ENCODE results near the gene WDR82.
A peak's percentile ranks its signal among the peaks of the same experiment; 100 is the strongest.

WDR82 gene

GRCh38 chr3:52223449-52224408, 54.7 kb downstream of the WDR82 start:
- no peak for DNase-seq (ENCODE audit: low spot score)

- no peak for DNase-seq (ENCODE audit: low spot score)
Measured at GRCh38 chr3:52222319-52223221, 55.9 kb downstream of the WDR82 start.

- DNase-seq (ENCODE audit: low spot score), result no peak
Measured at GRCh38 chr3:52221563-52222318, 56.7 kb downstream of the WDR82 start.

- DNase-seq (ENCODE audit: low spot score), result no peak
Measured at GRCh38 chr3:52221141-52221562, 57.3 kb downstream of the WDR82 start.

- DNase-seq (ENCODE audit: low spot score), result peak; percentile 65
Measured at GRCh38 chr3:52220380-52221026, 57.9 kb downstream of the WDR82 start.

- DNase-seq (ENCODE audit: low spot score), result no peak
Measured at GRCh38 chr3:52218937-52219650, 59.4 kb downstream of the WDR82 start.

- DNase-seq (ENCODE audit: low spot score), result no peak
Measured at GRCh38 chr3:52218454-52218853, 60.0 kb downstream of the WDR82 start.

- no peak for DNase-seq (ENCODE audit: low spot score)
Measured at GRCh38 chr3:52218026-52218425, 60.4 kb downstream of the WDR82 start.

GRCh38 chr3:52217409-52217805, 61.0 kb downstream of the WDR82 start:
- no peak for DNase-seq (ENCODE audit: low spot score)

GRCh38 chr3:52216585-52217408, 61.7 kb downstream of the WDR82 start:
- DNase-seq (ENCODE audit: low spot score), result no peak

- DNase-seq (ENCODE audit: low spot score), result no peak
Measured at GRCh38 chr3:52215351-52215750, 63.1 kb downstream of the WDR82 start.

GRCh38 chr3:52213901-52214300, 64.5 kb downstream of the WDR82 start:
- no peak for DNase-seq (ENCODE audit: low spot score)

GRCh38 chr3:52213005-52213404, 65.4 kb downstream of the WDR82 start:
- no peak for DNase-seq (ENCODE audit: low spot score)

GRCh38 chr3:52211268-52211891, 67.1 kb downstream of the WDR82 start:
- DNase-seq (ENCODE audit: low spot score), result no peak

- DNase-seq (ENCODE audit: low spot score), result no peak
Measured at GRCh38 chr3:52210550-52211046, 67.9 kb downstream of the WDR82 start.

GRCh38 chr3:52210037-52210436, 68.4 kb downstream of the WDR82 start:
- no peak for DNase-seq (ENCODE audit: low spot score)

- no peak for DNase-seq (ENCODE audit: low spot score)
Measured at GRCh38 chr3:52208556-52208955, 69.9 kb downstream of the WDR82 start.

GRCh38 chr3:52205727-52206372, 72.6 kb downstream of the WDR82 start:
- DNase-seq (ENCODE audit: low spot score), result no peak
